ENCODE measurements around the gene TM6SF1.
A peak's percentile ranks its signal among the peaks of the same experiment; 100 is the strongest.
"Not testable (repeated sequence)": the region's sequence is repeated elsewhere in the genome, so short reads cannot be mapped to it uniquely, and the experiment has no call there.

The TM6SF1 gene

DNA sequence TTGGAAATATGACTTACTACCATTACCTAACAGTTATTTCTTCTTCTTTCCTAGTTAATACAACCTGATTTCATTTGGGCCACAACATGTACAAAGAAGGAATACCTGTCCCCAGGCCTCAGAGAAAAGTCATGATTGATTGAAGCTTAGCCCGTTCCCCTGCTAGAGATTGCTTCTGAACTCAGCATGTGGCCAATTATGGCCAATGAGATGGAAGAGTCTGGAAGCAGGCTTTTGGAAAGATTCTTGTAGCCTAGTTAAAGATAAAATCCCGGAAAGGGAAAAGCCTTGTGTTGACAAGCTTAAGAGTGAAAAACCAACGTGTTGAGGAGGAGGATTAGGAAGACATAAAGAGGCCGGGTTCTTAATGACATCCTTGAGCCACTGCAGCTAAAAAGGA lies 17.0 kb upstream of the TM6SF1 start:
- Histone ChIP-seq H3K4ac (ENCODE audit: low read depth, low read length) (no peak overlapping the region), H2BK120ac (ENCODE audit: insufficient read depth, low read length, poor library complexity) (no peak overlapping the region), H3K9me3 (ENCODE audit: insufficient read depth, low read depth, low read length) (no peaks in the 10 kb centered on the region), H3K4me1 (ENCODE audit: control insufficient read depth in 1 of 2, insufficient read depth in 2 of 2, low read length in 2 of 2) (peaks cover 4 to 7% of the 10 kb centered on the region in 2 experiments), H3K27ac (ENCODE audit: low read depth, low read length) (no peak overlapping the region), H3K79me2 (ENCODE audit: control insufficient read depth, insufficient read depth, low read length, poor library complexity) (no peaks in the 10 kb centered on the region), H3K18ac (ENCODE audit: low read length) (no peak overlapping the region), H2BK5ac (ENCODE audit: low read depth, low read length, poor library complexity) (no peak overlapping the region), H2AFZ (ENCODE audit: insufficient read depth, low read length, poor library complexity) (no peak overlapping the region), H3K79me1 (ENCODE audit: low read length) (no peaks in the 10 kb centered on the region), H3K23ac (ENCODE audit: low read length) (no peak overlapping the region), H3K9ac (ENCODE audit: low read length) (no peak overlapping the region), H3K14ac (ENCODE audit: low read length) (no peak overlapping the region), H4K8ac (ENCODE audit: low read depth, low read length) (no peak overlapping the region), H3K4me2 (ENCODE audit: low read length) (no peak overlapping the region), H3K27me3 (ENCODE audit: insufficient read depth, low read length) (no peaks in the 10 kb centered on the region), H4K91ac (ENCODE audit: low read depth, low read length) (no peak overlapping the region), H3K4me3 (ENCODE audit: low read depth, low read length) (no peak overlapping the region), H3K36me3 (ENCODE audit: control insufficient read depth in 1 of 2, insufficient read depth in 2 of 2, low read length in 2 of 2) (no peaks in the 10 kb centered on the region), H2BK12ac (ENCODE audit: low read length) (no peak overlapping the region), H4K12ac (ENCODE audit: low read depth, low read length) (no peak overlapping the region), H2AK5ac (ENCODE audit: low read length) (no peak overlapping the region)
- WGBS (ENCODE audit: extremely low coverage, insufficient coverage, insufficient read length): no CpG with 5 or more reads among the region's 4 CpGs
- no peak for DNase-seq

DNA sequence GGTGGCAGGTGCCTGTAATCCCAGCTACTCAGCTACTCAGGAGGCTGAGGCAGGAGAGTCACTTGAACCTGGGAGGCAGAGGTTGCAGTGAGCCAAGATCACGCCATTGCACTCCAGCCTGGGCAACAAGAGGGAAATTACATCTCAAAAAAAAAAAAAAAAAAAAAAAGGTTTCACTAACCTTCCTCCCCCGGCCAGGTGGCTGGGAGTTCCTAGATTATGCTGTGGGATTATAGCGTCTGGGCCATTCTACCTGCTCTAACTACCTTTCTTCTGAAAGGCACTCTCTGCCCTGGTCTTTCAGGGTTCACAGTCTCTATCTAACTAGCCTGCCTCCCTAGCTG lies 15.5 kb upstream of the TM6SF1 start:
- not testable (repeated sequence) for H2BK5ac ChIP-seq (ENCODE audit: low read depth, low read length, poor library complexity); H3K79me2 ChIP-seq (ENCODE audit: control insufficient read depth, insufficient read depth, low read length, poor library complexity); H2BK12ac ChIP-seq (ENCODE audit: low read length); H3K27me3 ChIP-seq (ENCODE audit: insufficient read depth, low read length); H3K18ac ChIP-seq (ENCODE audit: low read length); H3K14ac ChIP-seq (ENCODE audit: low read length); H2BK120ac ChIP-seq (ENCODE audit: insufficient read depth, low read length, poor library complexity); H3K4ac ChIP-seq (ENCODE audit: low read depth, low read length); H4K91ac ChIP-seq (ENCODE audit: low read depth, low read length); H3K9ac ChIP-seq (ENCODE audit: low read length); H4K12ac ChIP-seq (ENCODE audit: low read depth, low read length); H3K79me1 ChIP-seq (ENCODE audit: low read length); DNase-seq; H2AK5ac ChIP-seq (ENCODE audit: low read length); H4K8ac ChIP-seq (ENCODE audit: low read depth, low read length); H3K9me3 ChIP-seq (ENCODE audit: insufficient read depth, low read depth, low read length); H3K36me3 ChIP-seq (ENCODE audit: control insufficient read depth in 1 of 2, insufficient read depth in 2 of 2, low read length in 2 of 2); H3K4me1 ChIP-seq (ENCODE audit: control insufficient read depth in 1 of 2, insufficient read depth in 2 of 2, low read length in 2 of 2); H3K23ac ChIP-seq (ENCODE audit: low read length); H2AFZ ChIP-seq (ENCODE audit: insufficient read depth, low read length, poor library complexity); H3K4me3 ChIP-seq (ENCODE audit: low read depth, low read length)
- WGBS (ENCODE audit: extremely low coverage, insufficient coverage, insufficient read length): no CpG with 5 or more reads among the region's 3 CpGs
- H3K4me2 ChIP-seq (ENCODE audit: low read length): peak overlapping the region; percentile 46
- H3K27ac ChIP-seq (ENCODE audit: low read depth, low read length): peak overlapping the region; percentile 5

DNA sequence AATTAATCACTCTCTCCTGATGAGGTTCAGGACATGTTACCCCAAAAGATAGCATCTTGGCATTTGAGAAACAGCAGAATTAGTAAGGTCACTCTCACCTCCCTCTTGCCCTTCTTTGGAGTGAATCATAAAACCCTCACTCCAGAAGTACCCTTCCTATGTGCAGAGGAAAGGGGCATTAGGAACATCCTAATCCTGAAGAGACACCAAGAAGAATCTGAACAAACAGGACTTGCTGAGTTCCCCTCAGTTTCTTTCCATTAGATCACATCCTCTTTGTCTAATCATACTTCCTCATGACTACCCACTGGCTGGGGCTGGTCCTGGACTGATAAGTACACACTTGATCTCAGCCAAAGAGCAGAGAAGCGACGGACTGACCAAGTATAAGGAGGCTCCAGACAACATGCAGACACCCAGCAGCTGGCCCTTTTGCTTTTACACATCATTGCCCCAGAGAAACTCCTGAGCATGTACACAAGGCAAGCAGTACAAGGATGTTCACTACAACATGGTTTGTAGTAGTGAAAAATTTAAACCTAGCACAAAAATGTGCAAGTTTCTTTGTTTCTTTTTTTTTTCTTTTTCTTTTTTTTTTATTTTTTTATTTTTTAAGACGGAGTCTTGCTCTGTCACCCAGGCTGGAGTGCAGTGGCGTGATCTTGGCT lies 15.0 kb upstream of the TM6SF1 start:
- H4K91ac ChIP-seq (ENCODE audit: low read depth, low read length): no peak overlapping the region
- H3K18ac ChIP-seq (ENCODE audit: low read length): no peak overlapping the region
- no CpG with 5 or more reads among the region's 4 CpGs for WGBS (ENCODE audit: extremely low coverage, insufficient coverage, insufficient read length)
- H3K14ac ChIP-seq (ENCODE audit: low read length): no peak overlapping the region
- peaks cover 4 to 7% of the 10 kb centered on the region in 2 experiments for H3K4me1 ChIP-seq (ENCODE audit: control insufficient read depth in 1 of 2, insufficient read depth in 2 of 2, low read length in 2 of 2)
- H2AFZ ChIP-seq (ENCODE audit: insufficient read depth, low read length, poor library complexity): no peak overlapping the region
- no peak overlapping the region for H4K12ac ChIP-seq (ENCODE audit: low read depth, low read length)
- H2AK5ac ChIP-seq (ENCODE audit: low read length): no peak overlapping the region
- no peaks in the 10 kb centered on the region for H3K79me1 ChIP-seq (ENCODE audit: low read length)
- no peak overlapping the region for H3K4ac ChIP-seq (ENCODE audit: low read depth, low read length)
- no peaks in the 10 kb centered on the region for H3K9me3 ChIP-seq (ENCODE audit: insufficient read depth, low read depth, low read length)
- DNase-seq: peak; percentile 90 to 94
- no peaks in the 10 kb centered on the region for H3K36me3 ChIP-seq (ENCODE audit: control insufficient read depth in 1 of 2, insufficient read depth in 2 of 2, low read length in 2 of 2)
- H3K23ac ChIP-seq (ENCODE audit: low read length): no peak overlapping the region
- H2BK12ac ChIP-seq (ENCODE audit: low read length): no peak overlapping the region
- H3K4me2 ChIP-seq (ENCODE audit: low read length): peak overlapping the region; percentile 46
- peak overlapping the region; percentile 5 for H3K27ac ChIP-seq (ENCODE audit: low read depth, low read length)
- H2BK120ac ChIP-seq (ENCODE audit: insufficient read depth, low read length, poor library complexity): no peak overlapping the region
- H2BK5ac ChIP-seq (ENCODE audit: low read depth, low read length, poor library complexity): no peak overlapping the region
- no peaks in the 10 kb centered on the region for H3K27me3 ChIP-seq (ENCODE audit: insufficient read depth, low read length)
- no peak overlapping the region for H4K8ac ChIP-seq (ENCODE audit: low read depth, low read length)
- no peaks in the 10 kb centered on the region for H3K79me2 ChIP-seq (ENCODE audit: control insufficient read depth, insufficient read depth, low read length, poor library complexity)
- H3K4me3 ChIP-seq (ENCODE audit: low read depth, low read length): no peak overlapping the region
- H3K9ac ChIP-seq (ENCODE audit: low read length): no peak overlapping the region

GRCh38 chr15:83094583-83094982 lies 12.9 kb upstream of the TM6SF1 start:
- H3K27ac ChIP-seq (ENCODE audit: low read depth, low read length): no peak overlapping the region
- no peak overlapping the region for H4K12ac ChIP-seq (ENCODE audit: low read depth, low read length)
- H3K36me3 ChIP-seq (ENCODE audit: control insufficient read depth in 1 of 2, insufficient read depth in 2 of 2, low read length in 2 of 2): no peaks in the 10 kb centered on the region
- no peak overlapping the region for H4K91ac ChIP-seq (ENCODE audit: low read depth, low read length)
- H3K79me1 ChIP-seq (ENCODE audit: low read length): no peaks in the 10 kb centered on the region
- no peak overlapping the region for H2BK120ac ChIP-seq (ENCODE audit: insufficient read depth, low read length, poor library complexity)
- H3K27me3 ChIP-seq (ENCODE audit: insufficient read depth, low read length): no peaks in the 10 kb centered on the region
- H3K14ac ChIP-seq (ENCODE audit: low read length): no peak overlapping the region
- no peak overlapping the region for H2AFZ ChIP-seq (ENCODE audit: insufficient read depth, low read length, poor library complexity)
- H3K4me3 ChIP-seq (ENCODE audit: low read depth, low read length): no peak overlapping the region
- no peak for DNase-seq
- no CpG with 5 or more reads among the region's 5 CpGs for WGBS (ENCODE audit: extremely low coverage, insufficient coverage, insufficient read length)
- H3K9me3 ChIP-seq (ENCODE audit: insufficient read depth, low read depth, low read length): no peaks in the 10 kb centered on the region
- H3K4me1 ChIP-seq (ENCODE audit: control insufficient read depth in 1 of 2, insufficient read depth in 2 of 2, low read length in 2 of 2): peaks cover 4 to 7% of the 10 kb centered on the region in 2 experiments
- no peak overlapping the region for H3K9ac ChIP-seq (ENCODE audit: low read length)
- H2AK5ac ChIP-seq (ENCODE audit: low read length): no peak overlapping the region
- H3K79me2 ChIP-seq (ENCODE audit: control insufficient read depth, insufficient read depth, low read length, poor library complexity): no peaks in the 10 kb centered on the region
- no peak overlapping the region for H3K18ac ChIP-seq (ENCODE audit: low read length)
- no peak overlapping the region for H3K4ac ChIP-seq (ENCODE audit: low read depth, low read length)
- H3K23ac ChIP-seq (ENCODE audit: low read length): no peak overlapping the region
- no peak overlapping the region for H3K4me2 ChIP-seq (ENCODE audit: low read length)
- H2BK5ac ChIP-seq (ENCODE audit: low read depth, low read length, poor library complexity): no peak overlapping the region
- H2BK12ac ChIP-seq (ENCODE audit: low read length): no peak overlapping the region
- H4K8ac ChIP-seq (ENCODE audit: low read depth, low read length): no peak overlapping the region

Data from trophoblast cell (in vitro differentiated cells and primary cell).